Neural progenitor cell (in vitro differentiated cells): ENCODE measurements around the gene C9. TPM values are rescaled to one million over a fixed set of nuclear protein-coding genes. Genes with fewer than 3 reads are reported as not detected.
"Not testable (repeated sequence)": the region's sequence is repeated elsewhere in the genome, so short reads cannot be mapped to it uniquely, and the experiment has no call there.

ENCODE experiments used
- DNase-seq: peaks from one replicate; pipeline ENCODE4 v3.0.0-alpha.2; 2016; ENCODE audit warnings: low spot score
- H2AFZ ChIP-seq: fragments of 200-600 bp; sonication (generic); replicated peaks from 2 replicates; pipeline ENCODE4 v1.6.1; 2016; ENCODE audit warnings: antibody characterized with exemption
- H3F3A ChIP-seq: fragments of 200-600 bp; sonication (generic); 2 replicates; pipeline ENCODE4 v1.6.1; 2016; ENCODE audit warnings: antibody characterized with exemption, low read depth
- H3K27ac ChIP-seq: fragments of 200-600 bp; sonication (generic); 2 replicates; pipeline ENCODE4 v1.5.1; 2016; ENCODE audit warnings: mild to moderate bottlenecking
- H3K27me3 ChIP-seq: fragments of 200-600 bp; sonication (generic); 2 replicates; pipeline ENCODE4 v1.6.1; 2016; ENCODE audit warnings: mild to moderate bottlenecking, moderate library complexity
- H3K36me3 ChIP-seq: fragments of 200-600 bp; sonication (generic); 2 replicates; pipeline ENCODE4 v1.5.1; 2016
- H3K4me1 ChIP-seq: fragments of 200-600 bp; sonication (generic); 2 replicates; pipeline ENCODE4 v1.6.1; 2016; ENCODE audit warnings: mixed run types
- H3K4me2 ChIP-seq: fragments of 200-600 bp; sonication (generic); 2 replicates; pipeline ENCODE4 v1.6.1; 2016
- H3K4me3 ChIP-seq: fragments of 200-600 bp; sonication (generic); 2 replicates; pipeline ENCODE4 v1.5.1; 2016
- H3K79me2 ChIP-seq: fragments of 200-600 bp; sonication (generic); 2 replicates; pipeline ENCODE4 v1.6.1; 2016; ENCODE audit warnings: low read depth
- H3K9ac ChIP-seq: fragments of 200-600 bp; sonication (generic); 2 replicates; pipeline ENCODE4 v1.6.1; 2016
- H3K9me3 ChIP-seq: fragments of 200-600 bp; sonication (generic); 2 replicates; pipeline ENCODE4 v1.5.1; 2016; ENCODE audit warnings: low read depth
- H4K20me1 ChIP-seq: fragments of 200-600 bp; sonication (generic); 2 replicates; pipeline ENCODE4 v1.6.1; 2016; ENCODE audit warnings: low read depth
- H3K27ac Mint-ChIP-seq: 3 replicates; pipeline ENCODE4 v1.8.0; 2021; ENCODE audit warnings: mixed read lengths
- H3K27me3 Mint-ChIP-seq: 2 replicates; pipeline ENCODE4 v1.8.0; 2022; ENCODE audit warnings: low read depth, mild to moderate bottlenecking, inconsistent platforms, moderate library complexity, mixed read lengths; ENCODE audit not compliant: insufficient read depth
- H3K36me3 Mint-ChIP-seq: 3 replicates; pipeline ENCODE4 v1.8.0; 2021; ENCODE audit warnings: mixed read lengths
- H3K4me1 Mint-ChIP-seq: 3 replicates; pipeline ENCODE4 v1.8.0; 2021; ENCODE audit warnings: mixed read lengths
- H3K4me3 Mint-ChIP-seq: 3 replicates; pipeline ENCODE4 v1.8.0; 2021; ENCODE audit warnings: mild to moderate bottlenecking, moderate library complexity, mixed read lengths
- H3K9me3 Mint-ChIP-seq: 3 replicates; pipeline ENCODE4 v1.8.0; 2020; ENCODE audit warnings: mixed read lengths
- EZH2 ChIP-seq: fragments of 200-600 bp; sonication (generic); IDR thresholded peaks from 2 replicates; pipeline ENCODE4 v1.6.1; 2017; ENCODE audit warnings: antibody characterized with exemption, mild to moderate bottlenecking, moderate library complexity
- EZH2phosphoT487 ChIP-seq: fragments of 200-600 bp; sonication (generic); IDR thresholded peaks from 2 replicates; pipeline ENCODE4 v1.6.1; 2017; ENCODE audit warnings: antibody characterized with exemption
- total RNA-seq: library from RNA; depleted of rRNA; stranded (reverse); fragments of >200 nt; gene quantifications from 2 replicates; pipeline ENCODE4 v1.2.3, GENCODE V29; 2015; ENCODE audit warnings: low replicate concordance
- TF ChIP-seq, protein P1 (sequence below): fragments of 200-600 bp; sonication (generic); IDR thresholded peaks from 2 replicates; pipeline ENCODE4 v1.5.1; 2017; ENCODE audit warnings: antibody characterized with exemption, mild to moderate bottlenecking

The C9 gene
- total RNA-seq, 1 donor from 2014 or later = not detected

DNA sequence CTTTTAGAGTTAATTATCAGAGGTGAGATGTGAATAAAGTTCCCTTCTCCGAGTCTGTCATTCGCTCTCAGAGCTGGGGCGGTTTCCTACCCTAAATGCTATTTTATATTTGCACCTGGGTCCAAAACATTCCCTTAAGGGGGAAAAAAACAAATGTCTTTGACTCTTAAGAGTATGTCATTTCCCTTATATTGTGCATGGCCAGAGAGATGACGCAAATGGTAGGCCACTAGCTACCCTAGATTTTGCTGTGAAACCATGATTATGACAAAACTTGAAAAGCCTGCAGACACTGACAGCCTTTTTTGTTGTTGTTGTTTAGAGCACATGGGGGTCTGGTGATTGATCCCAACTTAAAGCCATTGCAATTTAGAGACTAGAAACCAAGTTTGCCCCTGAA is 47.7 kb upstream of the C9 start:
- H3K4me1 Mint-ChIP-seq = peaks cover 3% of the 10 kb centered on the region
- TF ChIP-seq, protein P1, sequence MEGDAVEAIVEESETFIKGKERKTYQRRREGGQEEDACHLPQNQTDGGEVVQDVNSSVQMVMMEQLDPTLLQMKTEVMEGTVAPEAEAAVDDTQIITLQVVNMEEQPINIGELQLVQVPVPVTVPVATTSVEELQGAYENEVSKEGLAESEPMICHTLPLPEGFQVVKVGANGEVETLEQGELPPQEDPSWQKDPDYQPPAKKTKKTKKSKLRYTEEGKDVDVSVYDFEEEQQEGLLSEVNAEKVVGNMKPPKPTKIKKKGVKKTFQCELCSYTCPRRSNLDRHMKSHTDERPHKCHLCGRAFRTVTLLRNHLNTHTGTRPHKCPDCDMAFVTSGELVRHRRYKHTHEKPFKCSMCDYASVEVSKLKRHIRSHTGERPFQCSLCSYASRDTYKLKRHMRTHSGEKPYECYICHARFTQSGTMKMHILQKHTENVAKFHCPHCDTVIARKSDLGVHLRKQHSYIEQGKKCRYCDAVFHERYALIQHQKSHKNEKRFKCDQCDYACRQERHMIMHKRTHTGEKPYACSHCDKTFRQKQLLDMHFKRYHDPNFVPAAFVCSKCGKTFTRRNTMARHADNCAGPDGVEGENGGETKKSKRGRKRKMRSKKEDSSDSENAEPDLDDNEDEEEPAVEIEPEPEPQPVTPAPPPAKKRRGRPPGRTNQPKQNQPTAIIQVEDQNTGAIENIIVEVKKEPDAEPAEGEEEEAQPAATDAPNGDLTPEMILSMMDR = no peak
- TF ChIP-seq EZH2phosphoT487 = no peak
- no peak for TF ChIP-seq EZH2
- H3K36me3 Mint-ChIP-seq = no peaks in the 10 kb centered on the region
- no peak overlapping the region for H3K4me3 Mint-ChIP-seq
- Histone ChIP-seq H3K4me2 (no peak overlapping the region), H3K9me3 (no peaks in the 10 kb centered on the region), H3K4me1 (peaks cover 5% of the 10 kb centered on the region), H2AFZ (no peak overlapping the region), H3K9ac (no peak overlapping the region), H3K79me2 (no peaks in the 10 kb centered on the region), H3K36me3 (no peaks in the 10 kb centered on the region), H3F3A (no peaks in the 10 kb centered on the region), H3K4me3 (no peak overlapping the region), H3K27me3 (no peaks in the 10 kb centered on the region), H3K27ac (no peak overlapping the region), H4K20me1 (no peaks in the 10 kb centered on the region)
- no peak for DNase-seq
- no peaks in the 10 kb centered on the region for H3K9me3 Mint-ChIP-seq
- H3K27me3 Mint-ChIP-seq = no peaks in the 10 kb centered on the region
- H3K27ac Mint-ChIP-seq = no peak overlapping the region

DNA sequence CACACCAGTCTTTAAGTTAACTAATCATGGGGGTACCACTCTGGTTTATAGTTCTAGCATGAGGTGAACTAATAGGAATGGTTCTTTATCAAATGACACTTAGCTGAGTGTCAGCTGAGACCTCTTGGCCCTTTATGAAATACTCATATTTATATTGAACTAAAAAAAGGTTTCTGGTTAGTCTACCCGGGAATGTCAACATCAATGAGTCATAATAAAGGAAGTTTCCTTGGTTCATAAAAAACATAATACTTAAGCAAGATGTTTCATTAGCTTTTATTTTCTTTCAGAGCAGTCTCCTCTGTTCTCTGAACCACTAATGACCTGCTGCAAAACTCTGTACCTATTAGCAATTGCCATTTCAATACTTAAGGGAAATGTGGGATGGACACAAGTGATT is 46.8 kb upstream of the C9 start:
- H3K36me3 ChIP-seq = no peaks in the 10 kb centered on the region
- no peaks in the 10 kb centered on the region for H3K79me2 ChIP-seq
- H2AFZ ChIP-seq = no peak overlapping the region
- no peak overlapping the region for H3K4me3 Mint-ChIP-seq
- H3K9me3 ChIP-seq = no peaks in the 10 kb centered on the region
- no peak overlapping the region for H3K27ac Mint-ChIP-seq
- H3F3A ChIP-seq = no peaks in the 10 kb centered on the region
- no peaks in the 10 kb centered on the region for H3K9me3 Mint-ChIP-seq
- H3K4me1 Mint-ChIP-seq = peaks cover 3% of the 10 kb centered on the region
- no peak overlapping the region for H3K4me2 ChIP-seq
- no peaks in the 10 kb centered on the region for H3K27me3 ChIP-seq
- no peaks in the 10 kb centered on the region for H3K36me3 Mint-ChIP-seq
- no peaks in the 10 kb centered on the region for H3K27me3 Mint-ChIP-seq
- no peaks in the 10 kb centered on the region for H4K20me1 ChIP-seq
- DNase-seq = no peak
- no peak overlapping the region for H3K27ac ChIP-seq
- no peak overlapping the region for H3K9ac ChIP-seq
- H3K4me1 ChIP-seq = peaks cover 5% of the 10 kb centered on the region
- TF ChIP-seq EZH2 (no peak), EZH2phosphoT487 (no peak)
- TF ChIP-seq, protein P1 = no peak
- no peak overlapping the region for H3K4me3 ChIP-seq

DNA sequence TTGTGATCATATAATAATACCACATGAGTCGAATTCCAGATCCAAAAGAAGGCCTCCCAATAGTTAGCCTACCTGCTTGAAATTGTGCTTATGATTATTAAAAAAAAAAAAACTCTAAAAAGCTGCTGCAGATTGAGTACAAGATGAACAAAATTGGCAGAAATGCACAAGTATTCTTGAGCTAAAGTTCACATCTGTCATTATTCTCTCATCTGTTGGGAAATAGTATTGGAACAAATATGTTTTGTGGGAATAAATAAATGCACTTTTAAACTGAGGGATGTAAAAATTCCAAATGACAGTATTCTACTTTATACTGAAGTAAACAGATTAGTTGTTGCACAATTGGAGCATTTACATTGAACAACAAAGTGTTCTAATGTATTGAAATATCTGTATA is 44.7 kb upstream of the C9 start:
- Histone ChIP-seq H3K27ac (no peak overlapping the region), H3K9me3 (no peaks in the 10 kb centered on the region), H4K20me1 (no peaks in the 10 kb centered on the region), H3K4me3 (no peak overlapping the region), H3K27me3 (no peaks in the 10 kb centered on the region), H3K36me3 (no peaks in the 10 kb centered on the region), H2AFZ (no peak overlapping the region), H3F3A (no peaks in the 10 kb centered on the region), H3K79me2 (no peaks in the 10 kb centered on the region), H3K9ac (no peak overlapping the region), H3K4me2 (no peak overlapping the region), H3K4me1 (peaks cover 5% of the 10 kb centered on the region)
- peaks cover 9% of the 10 kb centered on the region for H3K4me1 Mint-ChIP-seq
- H3K36me3 Mint-ChIP-seq = no peaks in the 10 kb centered on the region
- DNase-seq = no peak
- TF ChIP-seq EZH2 (no peak), EZH2phosphoT487 (no peak)
- no peaks in the 10 kb centered on the region for H3K9me3 Mint-ChIP-seq
- no peak overlapping the region for H3K27ac Mint-ChIP-seq
- H3K27me3 Mint-ChIP-seq = no peaks in the 10 kb centered on the region
- H3K4me3 Mint-ChIP-seq = no peak overlapping the region

DNA sequence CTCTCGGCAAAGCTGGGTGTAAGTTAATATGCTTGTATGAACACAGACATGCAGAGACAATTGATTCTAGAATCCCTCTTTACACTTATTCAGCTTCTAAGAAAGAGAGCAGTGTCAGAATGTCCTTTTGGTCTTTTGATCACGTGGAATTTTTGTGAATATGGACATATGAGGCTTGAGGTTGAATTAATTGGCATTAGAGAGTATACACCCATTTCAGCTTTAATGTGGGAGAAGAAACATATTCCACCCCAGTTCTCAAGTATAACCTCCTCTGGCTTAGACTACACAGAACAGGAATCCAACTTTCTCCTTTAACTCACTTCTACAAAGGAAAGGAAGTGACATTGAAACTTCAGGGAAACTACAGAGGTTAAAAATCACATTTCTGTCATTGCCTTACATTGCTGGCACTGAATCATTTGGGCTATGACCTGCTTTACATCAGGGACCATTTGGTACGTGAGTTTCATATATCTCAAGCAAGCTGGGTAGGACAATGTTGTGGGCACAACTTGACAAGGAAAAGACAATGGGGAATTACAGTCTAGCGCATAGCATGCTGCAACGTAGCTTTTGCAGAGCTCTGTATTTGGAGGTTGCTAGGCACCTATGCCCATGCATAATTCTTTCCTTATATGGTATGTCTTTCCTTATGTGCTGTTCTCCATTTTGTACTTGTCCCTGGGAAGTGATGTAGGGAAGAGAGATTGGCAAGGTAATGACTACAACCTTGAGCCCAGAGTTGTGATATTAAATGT is 41.0 kb upstream of the C9 start:
- Mint-ChIP-seq H3K36me3 (no peaks in the 10 kb centered on the region), H3K27me3 (peaks cover 2% of the 10 kb centered on the region), H3K4me3 (no peak overlapping the region), H3K4me1 (peaks cover 6% of the 10 kb centered on the region), H3K27ac (no peak overlapping the region), H3K9me3 (no peaks in the 10 kb centered on the region)
- no peaks in the 10 kb centered on the region for H3K9me3 ChIP-seq
- no peaks in the 10 kb centered on the region for H3K79me2 ChIP-seq
- no peak overlapping the region for H3K4me2 ChIP-seq
- H2AFZ ChIP-seq = no peak overlapping the region
- TF ChIP-seq EZH2phosphoT487 = no peak
- TF ChIP-seq EZH2 = no peak
- TF ChIP-seq, protein P1 = no peak
- no peaks in the 10 kb centered on the region for H3K27me3 ChIP-seq
- H3K27ac ChIP-seq = no peak overlapping the region
- DNase-seq = no peak
- H3K9ac ChIP-seq = no peak overlapping the region
- no peaks in the 10 kb centered on the region for H3K36me3 ChIP-seq
- no peaks in the 10 kb centered on the region for H3F3A ChIP-seq
- no peaks in the 10 kb centered on the region for H3K4me1 ChIP-seq
- H4K20me1 ChIP-seq = no peaks in the 10 kb centered on the region
- H3K4me3 ChIP-seq = no peak overlapping the region

DNA sequence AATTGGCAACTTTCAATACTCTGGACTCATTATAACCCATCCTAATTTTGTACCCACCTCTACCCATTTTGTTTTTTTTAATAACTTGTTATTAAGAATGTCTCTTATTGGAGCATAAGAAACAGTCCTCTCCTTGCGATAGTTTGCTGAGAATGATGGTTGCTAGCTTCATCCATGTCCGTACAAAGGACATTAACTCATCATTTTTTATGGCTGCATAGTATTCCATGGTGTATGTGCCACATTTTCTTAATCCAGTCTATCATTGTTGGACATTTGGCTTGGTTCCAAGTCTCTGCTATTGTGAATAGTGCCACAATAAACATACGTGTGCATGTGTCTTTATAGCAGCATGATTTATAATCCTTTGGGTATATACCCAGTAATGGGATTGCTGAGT is 39.5 kb upstream of the C9 start:
- not testable (repeated sequence) for H3K27ac Mint-ChIP-seq, H3K4me3 ChIP-seq, H3K79me2 ChIP-seq, H2AFZ ChIP-seq, H3K27me3 ChIP-seq, H3K4me1 ChIP-seq, H3K9me3 ChIP-seq, H3K27me3 Mint-ChIP-seq, H3F3A ChIP-seq, DNase-seq, H3K4me2 ChIP-seq, H3K9ac ChIP-seq, H3K36me3 ChIP-seq, H3K9me3 Mint-ChIP-seq, H4K20me1 ChIP-seq, H3K27ac ChIP-seq, H3K4me3 Mint-ChIP-seq, H3K4me1 Mint-ChIP-seq, H3K36me3 Mint-ChIP-seq

DNA sequence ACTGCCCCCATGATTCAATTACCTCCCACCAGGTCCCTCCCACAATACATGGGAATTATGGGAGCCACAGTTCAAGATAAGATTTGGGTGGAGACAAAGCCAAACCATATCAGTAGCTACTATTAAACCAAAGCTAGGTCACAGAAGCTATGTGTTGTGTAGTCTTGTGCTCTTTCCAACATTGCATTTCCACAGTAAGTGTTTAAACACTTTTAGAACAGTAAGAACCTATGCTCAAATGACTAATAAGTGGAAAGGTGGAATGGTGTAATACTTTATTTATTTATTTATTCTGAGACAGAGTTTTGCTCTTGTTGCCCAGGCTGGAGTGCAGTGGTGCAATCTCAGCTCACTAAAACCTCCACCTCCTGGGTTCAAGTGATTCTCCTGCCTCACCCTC is 37.8 kb upstream of the C9 start:
- not testable (repeated sequence) for H3K4me1 Mint-ChIP-seq, H3K9ac ChIP-seq, H3K9me3 ChIP-seq, H3F3A ChIP-seq, H4K20me1 ChIP-seq, H3K36me3 Mint-ChIP-seq, H3K27me3 ChIP-seq, H3K4me3 ChIP-seq, H3K27ac Mint-ChIP-seq, DNase-seq, H2AFZ ChIP-seq, H3K79me2 ChIP-seq, H3K27ac ChIP-seq, H3K36me3 ChIP-seq, H3K4me3 Mint-ChIP-seq, H3K27me3 Mint-ChIP-seq, H3K4me1 ChIP-seq, H3K4me2 ChIP-seq, H3K9me3 Mint-ChIP-seq
